ENCODE measurements around the gene ANKLE1.

ANKLE1 gene

GRCh38 chr19:17319473-17320238 is 38.0 kb downstream of the ANKLE1 start:
- Histone ChIP-seq H3K36me3 (ENCODE audit: low read depth) (peaks cover 54% of the 10 kb centered on the region), H3K4me3 (ENCODE audit: severe bottlenecking) (no peak overlapping the region), H3K27me3 (ENCODE audit: insufficient read depth, poor library complexity, severe bottlenecking) (no peaks in the 10 kb centered on the region), H3K4me1 (ENCODE audit: insufficient read depth, poor library complexity, severe bottlenecking) (peaks cover 9% of the 10 kb centered on the region), H3K9me3 (ENCODE audit: severe bottlenecking) (no peaks in the 10 kb centered on the region), H3K27ac (ENCODE audit: poor library complexity, severe bottlenecking) (no peak overlapping the region)
- ATAC-seq (ENCODE audit: low read depth) (no peak), DNase-seq (ENCODE audit: low spot score) (no peak)
- no peak for TF ChIP-seq CTCF (IDR thresholded peaks at IDR 0.05; ENCODE audit: poor library complexity, severe bottlenecking)

- ATAC-seq (ENCODE audit: low read depth) (no peak), DNase-seq (ENCODE audit: low spot score) (no peak)
- TF ChIP-seq CTCF (IDR thresholded peaks at IDR 0.05; ENCODE audit: poor library complexity, severe bottlenecking) = no peak
- H3K4me3 ChIP-seq (ENCODE audit: severe bottlenecking) = no peak overlapping the region
- peaks cover 52% of the 10 kb centered on the region for H3K36me3 ChIP-seq (ENCODE audit: low read depth)
- no peaks in the 10 kb centered on the region for H3K27me3 ChIP-seq (ENCODE audit: insufficient read depth, poor library complexity, severe bottlenecking)
- no peaks in the 10 kb centered on the region for H3K9me3 ChIP-seq (ENCODE audit: severe bottlenecking)
- H3K4me1 ChIP-seq (ENCODE audit: insufficient read depth, poor library complexity, severe bottlenecking) = peaks cover 9% of the 10 kb centered on the region
- no peak overlapping the region for H3K27ac ChIP-seq (ENCODE audit: poor library complexity, severe bottlenecking)
Observed at GRCh38 chr19:17320435-17320834, 38.7 kb downstream of the ANKLE1 start.

- no peak for DNase-seq (ENCODE audit: low spot score)
- no peak; the same call in 2 of the 3 replicates for ATAC-seq (ENCODE audit: low read depth)
- Histone ChIP-seq H3K4me3 (ENCODE audit: severe bottlenecking) (no peak overlapping the region), H3K27me3 (ENCODE audit: insufficient read depth, poor library complexity, severe bottlenecking) (no peaks in the 10 kb centered on the region), H3K27ac (ENCODE audit: poor library complexity, severe bottlenecking) (no peak overlapping the region), H3K36me3 (ENCODE audit: low read depth) (peaks cover 38% of the 10 kb centered on the region), H3K9me3 (ENCODE audit: severe bottlenecking) (no peaks in the 10 kb centered on the region), H3K4me1 (ENCODE audit: insufficient read depth, poor library complexity, severe bottlenecking) (peaks cover 20% of the 10 kb centered on the region)
- TF ChIP-seq CTCF (IDR thresholded peaks at IDR 0.05; ENCODE audit: poor library complexity, severe bottlenecking) = no peak
Observed at GRCh38 chr19:17321655-17322489, 40.2 kb downstream of the ANKLE1 start.

- H3K9me3 ChIP-seq (ENCODE audit: severe bottlenecking) = no peaks in the 10 kb centered on the region
- ATAC-seq (ENCODE audit: low read depth) (no peak), DNase-seq (ENCODE audit: low spot score) (no peak)
- no peak overlapping the region for H3K27ac ChIP-seq (ENCODE audit: poor library complexity, severe bottlenecking)
- no peak for TF ChIP-seq CTCF (IDR thresholded peaks at IDR 0.05; ENCODE audit: poor library complexity, severe bottlenecking)
- no peak overlapping the region for H3K4me3 ChIP-seq (ENCODE audit: severe bottlenecking)
- no peaks in the 10 kb centered on the region for H3K27me3 ChIP-seq (ENCODE audit: insufficient read depth, poor library complexity, severe bottlenecking)
- H3K4me1 ChIP-seq (ENCODE audit: insufficient read depth, poor library complexity, severe bottlenecking) = peaks cover 15% of the 10 kb centered on the region
- H3K36me3 ChIP-seq (ENCODE audit: low read depth) = peaks cover 31% of the 10 kb centered on the region
Observed at GRCh38 chr19:17322854-17323253, 41.2 kb downstream of the ANKLE1 start.
